HL-60 (cell line): ENCODE data around the gene OPA1.

Experiments used
- POLR2AphosphoS5 ChIP-seq: IDR thresholded peaks from 2 replicates; pipeline ENCODE4 v1.6.1; 2012; ENCODE audit warnings: low read depth
- TF ChIP-seq, protein P1 (sequence below): IDR thresholded peaks from one replicate; pipeline ENCODE4 v1.5.1; 2011; ENCODE audit warnings: low read length, control low read depth, inconsistent platforms; ENCODE audit not compliant: insufficient read depth

DNA sequence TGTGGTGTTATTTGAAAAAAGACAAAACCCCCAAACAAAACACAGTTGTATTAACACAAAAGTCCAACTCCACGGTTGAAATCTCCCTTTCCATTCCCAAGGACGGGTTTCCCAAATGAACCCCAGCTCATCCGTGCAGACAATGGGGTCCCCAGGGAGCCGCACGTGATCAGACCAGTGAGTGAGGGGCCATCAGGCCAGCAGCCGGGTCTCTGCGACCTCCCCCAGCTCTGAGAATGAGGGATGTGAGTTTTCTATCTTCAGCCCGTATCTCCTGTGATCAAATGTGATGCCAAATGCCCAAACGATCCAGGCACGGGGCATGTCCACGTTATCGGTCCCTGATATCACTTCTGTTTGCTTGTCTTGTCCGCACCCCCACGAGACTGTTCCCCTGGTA, 138.0 kb downstream of the OPA1 start:
- TF ChIP-seq, protein P1, sequence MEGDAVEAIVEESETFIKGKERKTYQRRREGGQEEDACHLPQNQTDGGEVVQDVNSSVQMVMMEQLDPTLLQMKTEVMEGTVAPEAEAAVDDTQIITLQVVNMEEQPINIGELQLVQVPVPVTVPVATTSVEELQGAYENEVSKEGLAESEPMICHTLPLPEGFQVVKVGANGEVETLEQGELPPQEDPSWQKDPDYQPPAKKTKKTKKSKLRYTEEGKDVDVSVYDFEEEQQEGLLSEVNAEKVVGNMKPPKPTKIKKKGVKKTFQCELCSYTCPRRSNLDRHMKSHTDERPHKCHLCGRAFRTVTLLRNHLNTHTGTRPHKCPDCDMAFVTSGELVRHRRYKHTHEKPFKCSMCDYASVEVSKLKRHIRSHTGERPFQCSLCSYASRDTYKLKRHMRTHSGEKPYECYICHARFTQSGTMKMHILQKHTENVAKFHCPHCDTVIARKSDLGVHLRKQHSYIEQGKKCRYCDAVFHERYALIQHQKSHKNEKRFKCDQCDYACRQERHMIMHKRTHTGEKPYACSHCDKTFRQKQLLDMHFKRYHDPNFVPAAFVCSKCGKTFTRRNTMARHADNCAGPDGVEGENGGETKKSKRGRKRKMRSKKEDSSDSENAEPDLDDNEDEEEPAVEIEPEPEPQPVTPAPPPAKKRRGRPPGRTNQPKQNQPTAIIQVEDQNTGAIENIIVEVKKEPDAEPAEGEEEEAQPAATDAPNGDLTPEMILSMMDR: no peak
- TF ChIP-seq POLR2AphosphoS5: no peak
